ENCODE results near the gene TMCO1.
A peak's percentile ranks its signal among the peaks of the same experiment; 100 is the strongest.

DNA sequence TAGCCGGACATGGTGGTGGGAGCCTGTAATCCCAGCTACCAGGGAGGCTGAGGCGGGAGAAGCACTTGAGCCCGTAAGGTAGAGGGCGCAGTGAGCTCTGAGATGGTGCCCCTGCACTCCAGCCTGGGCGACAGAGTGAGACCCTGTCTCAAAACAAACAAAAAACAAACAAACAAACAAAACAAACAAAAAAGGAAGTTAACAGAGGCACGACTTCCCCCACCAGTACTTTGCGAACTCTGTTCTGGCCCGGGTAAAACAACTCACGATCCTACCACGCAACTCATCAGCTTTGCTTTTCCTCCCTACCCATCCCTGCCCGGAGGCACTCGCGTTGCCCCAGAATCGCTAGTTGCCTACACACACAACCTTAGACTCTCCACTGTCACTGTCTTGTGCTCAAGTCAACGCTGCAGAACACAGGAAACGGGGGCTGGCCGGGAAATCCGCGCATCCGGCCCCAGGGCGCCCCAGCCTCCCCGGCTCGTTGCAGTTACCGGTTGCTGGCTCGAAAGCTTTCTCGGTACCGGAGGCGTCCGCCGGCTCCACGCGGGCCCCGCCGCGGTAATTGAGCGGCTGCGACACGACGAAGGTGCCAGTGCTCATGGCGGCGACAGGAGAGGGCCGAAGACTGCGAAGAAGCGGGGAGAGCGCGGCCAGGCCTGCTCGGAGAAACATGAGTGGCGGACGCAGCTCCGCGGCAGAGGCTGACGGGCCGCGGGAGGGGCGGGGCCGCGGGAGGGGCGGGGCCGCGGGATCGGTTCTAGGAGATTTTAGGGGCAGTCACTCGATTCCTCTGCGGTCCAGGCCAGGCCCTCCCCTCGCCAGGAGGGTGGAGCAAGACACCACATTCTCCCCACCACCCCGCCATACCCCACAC is 70.5 kb downstream of the TMCO1 start, which contains the start of gene ALDH9A1:
- peak; percentile 51 for TF ChIP-seq CTCF (conservative IDR thresholded peaks at IDR 0.05; ENCODE audit: low read length)
- no peak for TF ChIP-seq EZH2phosphoT487 (IDR thresholded peaks at IDR 0.05; ENCODE audit: borderline replicate concordance)

Data from Loucy (cell line).